ENCODE data around the gene BAG5.
"Not testable (repeated sequence)": the region's sequence is repeated elsewhere in the genome, so short reads cannot be mapped to it uniquely, and the experiment has no call there.

The BAG5 gene

GRCh38 chr14:103534576-103535061 lies 27.8 kb downstream of the BAG5 start:
- DNase-seq (ENCODE audit: low read depth), result no peak

GRCh38 chr14:103533999-103534575 lies 28.4 kb downstream of the BAG5 start:
- no peak for DNase-seq (ENCODE audit: low read depth)

- DNase-seq (ENCODE audit: low read depth), result no peak
These were observed 29.1 kb downstream of the BAG5 start for GRCh38 chr14:103533137-103533998.

GRCh38 chr14:103532216-103533136 lies 30.0 kb downstream of the BAG5 start:
- no peak for DNase-seq (ENCODE audit: low read depth)

GRCh38 chr14:103531421-103532215 lies 30.8 kb downstream of the BAG5 start:
- no peak for DNase-seq (ENCODE audit: low read depth)

- DNase-seq (ENCODE audit: low read depth), result no peak
These were observed 31.6 kb downstream of the BAG5 start for GRCh38 chr14:103530831-103531230.

- DNase-seq (ENCODE audit: low read depth), result no peak
These were observed 32.1 kb downstream of the BAG5 start for GRCh38 chr14:103530390-103530789.

GRCh38 chr14:103529383-103530365 lies 32.8 kb downstream of the BAG5 start:
- no peak for DNase-seq (ENCODE audit: low read depth)

GRCh38 chr14:103528587-103529382 lies 33.7 kb downstream of the BAG5 start, which contains the start of gene TRMT61A:
Gene TRMT61A, plus strand, starts transcription at chr14:103529196. Its CDS starts 783 bp downstream, at chr14:103529979.
- peak; percentile 74 for DNase-seq (ENCODE audit: low read depth)

- no peak for DNase-seq (ENCODE audit: low read depth)
These were observed 34.3 kb downstream of the BAG5 start for GRCh38 chr14:103528146-103528586.

GRCh38 chr14:103527408-103528145 lies 34.9 kb downstream of the BAG5 start:
- DNase-seq (ENCODE audit: low read depth), result peak; percentile 40

GRCh38 chr14:103526914-103527248 lies 35.6 kb downstream of the BAG5 start:
- no peak for DNase-seq (ENCODE audit: low read depth)

GRCh38 chr14:103526247-103526913 lies 36.1 kb downstream of the BAG5 start:
- no peak for DNase-seq (ENCODE audit: low read depth)

GRCh38 chr14:103525430-103526246 lies 36.8 kb downstream of the BAG5 start:
- not testable (repeated sequence) for DNase-seq (ENCODE audit: low read depth)

GRCh38 chr14:103524002-103524935 lies 38.2 kb downstream of the BAG5 start:
- DNase-seq (ENCODE audit: low read depth), result no peak

GRCh38 chr14:103523575-103523954 lies 38.9 kb downstream of the BAG5 start:
- no peak for DNase-seq (ENCODE audit: low read depth)

Data from activated T-cell treated with anti-CD3 and anti-CD28 coated beads for 48 hours (primary cell).